ENCODE results near the gene TLE7. TPM values are rescaled to one million over a fixed set of nuclear protein-coding genes. Genes with fewer than 3 reads are reported as not detected.
A peak's percentile ranks its signal among the peaks of the same experiment; 100 is the strongest.

The TLE7 gene
- total and polyA plus RNA-seq, 3 donors from 2014 or later: 1.7 to 3.0 (median 2.4) TPM

GRCh38 chr16:71484006-71484893 lies 42.4 kb upstream of the TLE7 start:
- no peak for TF ChIP-seq POLR2A (IDR thresholded peaks at IDR 0.05)
- TF ChIP-seq CTCF (IDR thresholded peaks at IDR 0.05): no peak
- intact Hi-C loops (cut with DNase I; ENCODE audit: low total_unique reads): no loop called here
- no peaks in the 10 kb centered on the region for H3K36me3 ChIP-seq (ENCODE audit: low read depth, missing control alignments)
- H3K4me3 ChIP-seq: peak overlapping the region; percentile 73 to 90
- no peaks in the 10 kb centered on the region for H3K4me1 ChIP-seq
- whole genome bisulfite sequencing, 2 donors: 0% methylated on average over 22 to 38 of the region's 44 CpGs
- no peaks in the 10 kb centered on the region for H3K9me3 ChIP-seq
- peak; percentile 96 for DNase-seq
- H3K27me3 ChIP-seq: no peaks in the 10 kb centered on the region
- H3K27ac ChIP-seq: peak overlapping the region; percentile 93 to 94

DNA sequence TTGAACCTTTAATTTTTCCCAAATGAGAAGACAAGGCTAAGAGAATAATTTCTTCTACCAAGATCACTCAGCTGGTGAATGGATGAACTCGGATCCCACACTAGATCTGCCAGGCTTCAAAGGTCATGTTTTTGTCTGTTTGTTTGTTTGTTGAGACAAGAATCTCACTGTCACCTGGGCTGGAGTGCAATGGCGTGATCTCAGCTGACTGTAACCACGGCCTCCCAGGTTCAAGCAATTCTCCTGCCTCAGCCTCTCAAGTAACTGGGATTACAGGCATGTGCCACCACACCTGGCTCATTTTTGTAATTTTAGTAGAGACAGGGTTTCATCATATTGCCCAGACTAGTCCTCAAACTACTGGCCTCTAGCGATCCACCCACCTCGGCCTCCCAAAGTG lies 40.7 kb upstream of the TLE7 start:
- Histone ChIP-seq H3K27me3 (no peaks in the 10 kb centered on the region), H3K36me3 (ENCODE audit: low read depth, missing control alignments) (no peaks in the 10 kb centered on the region), H3K4me3 (no peak overlapping the region), H3K4me1 (no peaks in the 10 kb centered on the region), H3K9me3 (no peaks in the 10 kb centered on the region), H3K27ac (no peak overlapping the region)
- intact Hi-C loops (cut with DNase I; ENCODE audit: low total_unique reads): no loop called here
- no peak for TF ChIP-seq CTCF (IDR thresholded peaks at IDR 0.05)
- no peak for TF ChIP-seq POLR2A (IDR thresholded peaks at IDR 0.05)
- DNase-seq: no peak
- WGBS, 2 donors: 87 to 88% methylated on average over 5 of the region's 5 CpGs

DNA sequence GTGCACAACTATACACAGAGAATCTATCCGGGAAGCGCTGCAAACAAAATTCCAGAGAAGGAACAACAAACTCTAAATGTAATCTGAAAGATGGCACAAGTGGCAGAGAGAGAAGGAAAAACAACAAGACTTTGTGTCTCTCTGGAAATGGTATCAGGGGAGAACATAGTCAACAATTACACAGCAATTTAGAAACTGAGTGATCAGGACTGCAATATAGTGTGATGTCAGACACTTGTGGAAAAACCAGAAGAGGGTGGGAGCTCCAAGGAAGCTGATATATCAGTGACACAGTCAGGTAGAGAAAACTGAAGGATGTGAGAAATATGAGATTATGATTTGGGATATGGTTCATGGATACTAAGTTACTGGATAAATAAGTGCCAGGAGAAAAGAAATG lies 39.1 kb upstream of the TLE7 start:
- Histone ChIP-seq H3K4me3 (no peak overlapping the region), H3K27ac (no peak overlapping the region), H3K27me3 (no peaks in the 10 kb centered on the region), H3K4me1 (no peaks in the 10 kb centered on the region), H3K36me3 (ENCODE audit: low read depth, missing control alignments) (no peaks in the 10 kb centered on the region), H3K9me3 (no peaks in the 10 kb centered on the region)
- intact Hi-C loops (cut with DNase I; ENCODE audit: low total_unique reads): no loop called here
- 92 to 95% methylated on average over 2 of the region's 2 CpGs for WGBS, 2 donors
- no peak for DNase-seq
- TF ChIP-seq POLR2A (IDR thresholded peaks at IDR 0.05): no peak
- TF ChIP-seq CTCF (IDR thresholded peaks at IDR 0.05): no peak

DNA sequence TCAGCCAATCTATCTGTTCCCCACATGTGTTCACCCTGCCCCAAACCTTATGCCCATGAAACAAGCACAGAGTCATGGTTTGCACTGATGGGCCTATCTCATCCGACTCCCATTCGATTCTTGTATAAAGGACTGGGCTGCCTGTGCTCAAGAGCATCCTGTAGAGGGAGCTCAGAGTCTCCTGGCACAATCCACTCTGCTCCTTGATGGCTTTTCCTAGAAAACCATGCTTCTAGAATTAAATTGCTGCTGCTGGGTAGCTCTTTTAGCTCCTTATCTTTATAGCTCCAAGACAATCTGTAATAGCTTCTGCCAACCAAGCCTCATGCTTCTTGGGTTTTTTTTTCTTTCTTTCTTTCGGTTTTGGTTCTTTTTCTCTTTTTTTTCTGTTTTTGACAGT lies 37.6 kb upstream of the TLE7 start:
- peak; percentile 45 for DNase-seq
- intact Hi-C loops (cut with DNase I; ENCODE audit: low total_unique reads): no loop called here

More for the DNA sequence above, 37.6 kb upstream of the TLE7 start:
- TF ChIP-seq CTCF (IDR thresholded peaks at IDR 0.05) (peak in 1 of 3 experiments; percentile 20), POLR2A (IDR thresholded peaks at IDR 0.05) (no peak)
- H3K4me3 ChIP-seq: no peak overlapping the region
- H3K27ac ChIP-seq: no peak overlapping the region
- no peaks in the 10 kb centered on the region for H3K9me3 ChIP-seq
- 31 to 49% methylated on average over 3 of the region's 3 CpGs for WGBS, 2 donors
- H3K4me1 ChIP-seq: no peaks in the 10 kb centered on the region
- no peaks in the 10 kb centered on the region for H3K36me3 ChIP-seq (ENCODE audit: low read depth, missing control alignments)
- H3K27me3 ChIP-seq: no peaks in the 10 kb centered on the region
